Measurements from ENCODE around the gene DENND2C. TPM values are rescaled to one million over a fixed set of nuclear protein-coding genes. Genes with fewer than 3 reads are reported as not detected.

The DENND2C gene
- total RNA-seq, 2 donors from 2014 or later: 25.6 to 40.3 TPM

DNA sequence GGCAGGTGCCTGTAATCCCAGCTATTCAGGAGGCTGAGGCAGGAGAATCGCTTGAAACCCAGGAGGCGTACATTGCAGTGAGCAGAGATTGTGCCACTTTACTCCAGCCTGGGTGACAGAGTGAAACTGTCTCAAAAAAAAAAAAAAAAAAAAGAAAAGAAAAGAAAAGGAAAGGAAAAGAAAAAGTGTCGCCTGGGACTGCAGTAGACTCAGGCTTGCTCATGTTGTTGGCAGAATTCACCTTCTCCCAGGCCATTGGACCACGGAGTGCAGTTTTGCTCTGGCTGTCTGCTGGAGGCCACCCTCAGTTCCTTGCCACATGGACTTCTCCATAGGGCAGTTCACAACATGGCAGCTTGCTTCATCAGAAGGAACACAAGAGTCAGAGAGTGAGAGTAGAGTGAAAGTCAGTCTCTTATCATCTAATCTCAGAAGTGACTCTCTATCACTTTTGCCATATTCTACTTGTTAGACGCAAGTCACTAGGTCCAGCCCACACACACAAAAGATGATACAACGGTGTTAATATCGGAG is 117.7 kb downstream of the DENND2C start:
- Mint-ChIP-seq H3K27ac (no peak overlapping the region), H3K36me3 (ENCODE audit: low read depth) (no peaks in the 10 kb centered on the region), H3K9me3 (no peaks in the 10 kb centered on the region), H3K27me3 (ENCODE audit: insufficient read depth) (no peaks in the 10 kb centered on the region), H3K4me1 (peaks cover 5% of the 10 kb centered on the region), H3K4me3 (no peak overlapping the region)
- H3K9ac ChIP-seq (ENCODE audit: extremely low read depth, low read length, poor library complexity, severe bottlenecking): no peak overlapping the region
- H3K27me3 ChIP-seq (ENCODE audit: control insufficient read depth, insufficient read depth, low read length, poor library complexity, severe bottlenecking): no peaks in the 10 kb centered on the region
- H3K4me1 ChIP-seq (ENCODE audit: control insufficient read depth, insufficient read depth, low read length): no peaks in the 10 kb centered on the region
- H3K27ac ChIP-seq (ENCODE audit: low read depth, low read length): no peak overlapping the region
- TF ChIP-seq, protein P1, sequence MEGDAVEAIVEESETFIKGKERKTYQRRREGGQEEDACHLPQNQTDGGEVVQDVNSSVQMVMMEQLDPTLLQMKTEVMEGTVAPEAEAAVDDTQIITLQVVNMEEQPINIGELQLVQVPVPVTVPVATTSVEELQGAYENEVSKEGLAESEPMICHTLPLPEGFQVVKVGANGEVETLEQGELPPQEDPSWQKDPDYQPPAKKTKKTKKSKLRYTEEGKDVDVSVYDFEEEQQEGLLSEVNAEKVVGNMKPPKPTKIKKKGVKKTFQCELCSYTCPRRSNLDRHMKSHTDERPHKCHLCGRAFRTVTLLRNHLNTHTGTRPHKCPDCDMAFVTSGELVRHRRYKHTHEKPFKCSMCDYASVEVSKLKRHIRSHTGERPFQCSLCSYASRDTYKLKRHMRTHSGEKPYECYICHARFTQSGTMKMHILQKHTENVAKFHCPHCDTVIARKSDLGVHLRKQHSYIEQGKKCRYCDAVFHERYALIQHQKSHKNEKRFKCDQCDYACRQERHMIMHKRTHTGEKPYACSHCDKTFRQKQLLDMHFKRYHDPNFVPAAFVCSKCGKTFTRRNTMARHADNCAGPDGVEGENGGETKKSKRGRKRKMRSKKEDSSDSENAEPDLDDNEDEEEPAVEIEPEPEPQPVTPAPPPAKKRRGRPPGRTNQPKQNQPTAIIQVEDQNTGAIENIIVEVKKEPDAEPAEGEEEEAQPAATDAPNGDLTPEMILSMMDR (conservative IDR thresholded peaks at IDR 0.05): no peak
- no peak overlapping the region for H3K4me3 ChIP-seq (ENCODE audit: low read length)
- 89 to 95% methylated on average over 3 to 7 of the region's 7 CpGs for WGBS, 2 experiments (ENCODE audit: insufficient coverage in 1 of 2, insufficient read length in 1 of 2)
- H3K36me3 ChIP-seq (ENCODE audit: control insufficient read depth, insufficient read depth, low read length): no peaks in the 10 kb centered on the region
- DNase-seq: no peak
- no peaks in the 10 kb centered on the region for H3K9me3 ChIP-seq (ENCODE audit: control insufficient read depth, low read length)

DNA sequence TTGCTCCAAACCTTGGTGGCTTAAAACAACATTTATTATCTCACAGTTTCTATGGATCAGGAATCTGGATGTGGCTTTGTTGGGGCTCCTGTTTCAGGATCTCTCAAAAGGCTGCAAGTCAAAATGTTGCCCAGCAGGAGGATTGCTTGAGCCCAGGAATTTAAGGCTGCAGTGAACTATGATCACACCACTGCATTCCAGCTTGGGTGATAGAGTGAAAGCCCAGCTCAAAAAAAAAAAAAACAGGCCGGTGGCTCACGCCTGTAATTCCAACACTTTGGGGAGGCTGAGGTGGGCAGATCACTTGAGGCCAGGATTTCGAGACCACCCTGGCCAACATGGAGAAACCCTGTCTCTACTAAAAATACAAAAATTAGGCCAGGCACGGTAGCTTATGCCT is 118.4 kb downstream of the DENND2C start:
- TF ChIP-seq, protein P1 (conservative IDR thresholded peaks at IDR 0.05): peak; percentile 48
- no peaks in the 10 kb centered on the region for H3K27me3 ChIP-seq (ENCODE audit: control insufficient read depth, insufficient read depth, low read length, poor library complexity, severe bottlenecking)
- Mint-ChIP-seq H3K27me3 (ENCODE audit: insufficient read depth) (no peaks in the 10 kb centered on the region), H3K36me3 (ENCODE audit: low read depth) (no peaks in the 10 kb centered on the region), H3K27ac (no peak overlapping the region), H3K4me1 (peaks cover 5% of the 10 kb centered on the region), H3K9me3 (no peaks in the 10 kb centered on the region), H3K4me3 (no peak overlapping the region)
- H3K27ac ChIP-seq (ENCODE audit: low read depth, low read length): no peak overlapping the region
- peak; percentile 52 for DNase-seq
- no peaks in the 10 kb centered on the region for H3K36me3 ChIP-seq (ENCODE audit: control insufficient read depth, insufficient read depth, low read length)
- H3K9ac ChIP-seq (ENCODE audit: extremely low read depth, low read length, poor library complexity, severe bottlenecking): no peak overlapping the region
- no peak overlapping the region for H3K4me3 ChIP-seq (ENCODE audit: low read length)
- WGBS, 2 experiments (ENCODE audit: insufficient coverage in 1 of 2, insufficient read length in 1 of 2): 91 to 92% methylated on average over 4 of the region's 4 CpGs
- H3K4me1 ChIP-seq (ENCODE audit: control insufficient read depth, insufficient read depth, low read length): no peaks in the 10 kb centered on the region
- no peaks in the 10 kb centered on the region for H3K9me3 ChIP-seq (ENCODE audit: control insufficient read depth, low read length)

DNA sequence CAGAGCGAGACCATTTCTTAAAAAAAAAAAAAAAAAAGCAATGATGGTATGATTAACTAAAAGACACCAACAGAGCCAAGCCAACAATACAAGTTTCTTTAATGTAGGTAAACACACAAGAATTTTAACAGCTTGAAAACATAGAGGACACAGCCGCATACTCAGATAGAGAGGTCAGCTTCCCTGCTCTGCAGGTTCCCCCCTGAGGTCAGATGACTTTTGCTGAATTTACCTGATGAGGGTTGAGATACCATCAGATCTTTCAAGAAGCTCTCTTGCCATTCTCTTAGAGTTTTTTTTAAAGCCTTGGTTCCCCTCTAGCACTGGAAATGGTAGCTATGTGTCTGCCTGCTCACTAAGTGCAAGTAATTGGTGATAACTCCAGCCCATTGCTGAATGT is 119.5 kb downstream of the DENND2C start:
- Histone ChIP-seq H3K27ac (ENCODE audit: low read depth, low read length) (no peak overlapping the region), H3K4me3 (ENCODE audit: low read length) (no peak overlapping the region), H3K36me3 (ENCODE audit: control insufficient read depth, insufficient read depth, low read length) (no peaks in the 10 kb centered on the region), H3K9ac (ENCODE audit: extremely low read depth, low read length, poor library complexity, severe bottlenecking) (no peak overlapping the region), H3K4me1 (ENCODE audit: control insufficient read depth, insufficient read depth, low read length) (no peaks in the 10 kb centered on the region), H3K9me3 (ENCODE audit: control insufficient read depth, low read length) (no peaks in the 10 kb centered on the region), H3K27me3 (ENCODE audit: control insufficient read depth, insufficient read depth, low read length, poor library complexity, severe bottlenecking) (no peaks in the 10 kb centered on the region)
- H3K9me3 Mint-ChIP-seq: no peaks in the 10 kb centered on the region
- peaks cover 5% of the 10 kb centered on the region for H3K4me1 Mint-ChIP-seq
- no peak for DNase-seq
- H3K4me3 Mint-ChIP-seq: no peak overlapping the region
- TF ChIP-seq, protein P1 (conservative IDR thresholded peaks at IDR 0.05): no peak
- 80 to 97% methylated on average over 1 of the region's 2 CpGs for WGBS, 2 experiments (ENCODE audit: insufficient coverage in 1 of 2, insufficient read length in 1 of 2)
- no peaks in the 10 kb centered on the region for H3K27me3 Mint-ChIP-seq (ENCODE audit: insufficient read depth)
- no peak overlapping the region for H3K27ac Mint-ChIP-seq
- H3K36me3 Mint-ChIP-seq (ENCODE audit: low read depth): no peaks in the 10 kb centered on the region

Measured in endodermal cell (in vitro differentiated cells).